Body of pancreas (tissue), 4 donors: ENCODE data around the gene STRC. TPM values are rescaled to one million over a fixed set of nuclear protein-coding genes. Genes with fewer than 3 reads are reported as not detected.
A peak's percentile ranks its signal among the peaks of the same experiment; 100 is the strongest.
"Not testable (repeated sequence)": the region's sequence is repeated elsewhere in the genome, so short reads cannot be mapped to it uniquely, and the experiment has no call there.

ENCODE experiments used
- ATAC-seq: fragments of 150-250 bp; one replicate; pipeline ENCODE4 v1.9.1; 2016
- DNase-seq, 4 donors: peaks; one replicate each; pipeline ENCODE4 v3.0.0-alpha.2; 2019
- H3K27ac ChIP-seq, 4 donors: fragments of 200-600 bp; sonication (generic); 1 replicate in 3 of 4; 2 replicates in 1 of 4; pipeline versions ENCODE4 v1.5.1 to v1.6.1; 2016 to 2019; ENCODE audit warnings: mild to moderate bottlenecking in 1 of 4, mixed read lengths in 1 of 4, moderate library complexity in 1 of 4
- H3K27me3 ChIP-seq, 2 donors: fragments of 200-600 bp; sonication (generic); one replicate each; pipeline ENCODE4 v1.6.0; 2016; ENCODE audit warnings: mild to moderate bottlenecking in 1 of 2
- H3K36me3 ChIP-seq, 2 donors: fragments of 200-600 bp; sonication (generic); replicated peaks in 1 of 2; 2 replicates each; pipeline ENCODE4 v1.5.1; 2016; ENCODE audit warnings: low read depth in 2 of 2; ENCODE audit not compliant: insufficient read depth in 1 of 2
- H3K4me1 ChIP-seq: fragments of 200-600 bp; sonication (generic); one replicate; pipeline ENCODE4 v1.6.0; 2016
- H3K4me3 ChIP-seq, 2 donors: fragments of 200-600 bp; sonication (generic); 1 replicate in 1 of 2; 2 replicates in 1 of 2; pipeline ENCODE4 v1.5.1; 2016 to 2019
- H3K9me3 ChIP-seq, 3 donors: fragments of 200-600 bp; sonication (generic); 1 replicate in 2 of 3; 2 replicates in 1 of 3; pipeline ENCODE4 v1.5.1; 2016
- CTCF ChIP-seq, 7 experiments: fragments of 450-650 bp in 4 of 7; fragments of 200-600 bp in 3 of 7; sonication (generic) in 3 of 7; IDR thresholded peaks; one replicate each; pipeline ENCODE4 v1.5.1; 2016 to 2019; ENCODE audit warnings: antibody characterized with exemption in 7 of 7
- POLR2A ChIP-seq, 3 donors: fragments of 450-650 bp; IDR thresholded peaks; one replicate each; pipeline ENCODE4 v1.6.1; 2016; ENCODE audit warnings: antibody characterized with exemption in 3 of 3, mild to moderate bottlenecking in 2 of 3
- WGBS, 2 donors: methylation state at CpG; one replicate each; pipeline ENCODE4 v1.1.5; 2017; 5-methylcytosine and 5-hydroxymethylcytosine counted together
- intact Hi-C: fragments of 100-400 bp; cut with DNase I; formaldehyde crosslinking; loops from one replicate; pipeline ENCODE4 v1.15.1; 2023
- total RNA-seq, 2 donors: library from RNA; depleted of rRNA; stranded (reverse); fragments of >200 nt; gene quantifications; one replicate each; pipeline ENCODE4 v1.1.0, GENCODE V29; 2016

Gene STRC
- total RNA-seq = under 1 TPM in 1 of 2 donors, not detected in 1; 0.66 TPM

GRCh38 chr15:43618700-43619099 is at the start of gene STRC:
Gene STRC, minus strand, starts transcription at chr15:43618800. Its CDS starts 78 bp downstream, at chr15:43618722.
- ATAC-seq, intact Hi-C loops: not testable (repeated sequence)

GRCh38 chr15:43666177-43666576 is 47.6 kb upstream of the STRC start:
- H3K9me3 ChIP-seq, H3K36me3 ChIP-seq, H3K27ac ChIP-seq, DNase-seq, H3K4me3 ChIP-seq, H3K27me3 ChIP-seq, ATAC-seq, H3K4me1 ChIP-seq, intact Hi-C loops: not testable (repeated sequence)
- WGBS, 2 donors = no CpG with 5 or more reads among the region's 1 CpG

More at GRCh38 chr15:43618700-43619099, at the start of gene STRC:
- H3K4me1 ChIP-seq, H3K4me3 ChIP-seq, H3K27ac ChIP-seq, DNase-seq, H3K9me3 ChIP-seq, H3K27me3 ChIP-seq, H3K36me3 ChIP-seq: not testable (repeated sequence)
- no CpG with 5 or more reads among the region's 2 CpGs for WGBS, 2 donors

GRCh38 chr15:43663333-43663732 is 44.7 kb upstream of the STRC start:
- H3K4me1 ChIP-seq, ATAC-seq, DNase-seq, H3K27ac ChIP-seq, H3K9me3 ChIP-seq, H3K36me3 ChIP-seq, H3K27me3 ChIP-seq, H3K4me3 ChIP-seq, intact Hi-C loops: not testable (repeated sequence)
- WGBS, 2 donors = no CpG with 5 or more reads among the region's 8 CpGs

GRCh38 chr15:43662293-43662692 is 43.7 kb upstream of the STRC start:
- H3K27ac ChIP-seq, H3K4me1 ChIP-seq, H3K9me3 ChIP-seq, DNase-seq, H3K4me3 ChIP-seq, ATAC-seq, intact Hi-C loops, H3K27me3 ChIP-seq, H3K36me3 ChIP-seq: not testable (repeated sequence)
- no CpG with 5 or more reads among the region's 2 CpGs for WGBS, 2 donors

GRCh38 chr15:43659727-43660126 is 41.1 kb upstream of the STRC start:
- H3K4me3 ChIP-seq, intact Hi-C loops, H3K9me3 ChIP-seq, H3K4me1 ChIP-seq, ATAC-seq, H3K27ac ChIP-seq, H3K36me3 ChIP-seq, H3K27me3 ChIP-seq, DNase-seq: not testable (repeated sequence)
- 80% methylated on average over 1 of the region's 10 CpGs; no CpG with 5 or more reads in 1 of the 2 donors for WGBS, 2 donors

- H3K27ac ChIP-seq, H3K36me3 ChIP-seq, H3K4me3 ChIP-seq, H3K4me1 ChIP-seq, DNase-seq, H3K27me3 ChIP-seq, intact Hi-C loops, H3K9me3 ChIP-seq: not testable (repeated sequence)
- peak; percentile 35 for ATAC-seq
- 91 to 93% methylated on average over 16 of the region's 16 CpGs for WGBS, 2 donors
Measured at GRCh38 chr15:43649430-43649926, 30.9 kb upstream of the STRC start.

- ATAC-seq = no peak
- intact Hi-C loops = no loop called here
- no peak for DNase-seq
Measured at GRCh38 chr15:43648649-43649429, 30.2 kb upstream of the STRC start, which contains the start of gene CATSPER2. Gene CATSPER2, minus strand, starts transcription at chr15:43648844. Its CDS starts 783 bp downstream, at chr15:43648061.

GRCh38 chr15:43638464-43639204 is 20.0 kb upstream of the STRC start:
- H3K4me3 ChIP-seq, intact Hi-C loops, H3K4me1 ChIP-seq, H3K27me3 ChIP-seq, H3K36me3 ChIP-seq, DNase-seq, H3K9me3 ChIP-seq, ATAC-seq, H3K27ac ChIP-seq: not testable (repeated sequence)
- 92 to 95% methylated on average over 8 of the region's 8 CpGs for WGBS, 2 donors

More at GRCh38 chr15:43648649-43649429, 30.2 kb upstream of the STRC start, which contains the start of gene CATSPER2:
- Histone ChIP-seq H3K36me3 (no peaks in the 10 kb centered on the region), H3K27me3 (no peaks in the 10 kb centered on the region), H3K4me1 (no peaks in the 10 kb centered on the region), H3K9me3 (no peaks in the 10 kb centered on the region), H3K27ac (no peak within 1 kb of the TSS), H3K4me3 (no peak within 1 kb of the TSS)
- TF ChIP-seq CTCF (IDR thresholded peaks at IDR 0.05) (no peak), POLR2A (IDR thresholded peaks at IDR 0.05) (no peak)
- WGBS, 2 donors = 91 to 94% methylated on average over 52 to 55 of the region's 85 CpGs

GRCh38 chr15:43626937-43627336 is 8.3 kb upstream of the STRC start:
- ATAC-seq, H3K9me3 ChIP-seq, H3K4me1 ChIP-seq, DNase-seq, H3K27me3 ChIP-seq, H3K36me3 ChIP-seq, intact Hi-C loops, H3K4me3 ChIP-seq, H3K27ac ChIP-seq: not testable (repeated sequence)
